Effector memory CD4-positive, alpha-beta T cell (primary cell): ENCODE results near the gene AXL.
"Not testable (repeated sequence)": the region's sequence is repeated elsewhere in the genome, so short reads cannot be mapped to it uniquely, and the experiment has no call there.

Experiments used
- DNase-seq, 3 donors: peaks; one replicate each; pipeline ENCODE4 v3.0.0-alpha.2; 2020
- H3K27ac ChIP-seq: 2 replicates; pipeline ENCODE4 v1.7.0; 2013; ENCODE audit warnings: mild to moderate bottlenecking, low read length, moderate library complexity; ENCODE audit not compliant: insufficient read depth, poor library complexity, severe bottlenecking
- H3K27me3 ChIP-seq: replicated peaks from 2 replicates; pipeline ENCODE4 v1.7.0; 2013; ENCODE audit warnings: mild to moderate bottlenecking, low read length; ENCODE audit not compliant: insufficient read depth, control insufficient read depth, poor library complexity, severe bottlenecking
- H3K36me3 ChIP-seq: 2 replicates; pipeline ENCODE4 v1.7.0; 2013; ENCODE audit warnings: mild to moderate bottlenecking, low read length, moderate library complexity; ENCODE audit not compliant: control insufficient read depth, insufficient read depth
- H3K4me1 ChIP-seq: 2 replicates; pipeline ENCODE4 v1.7.0; 2013; ENCODE audit warnings: low read length, mild to moderate bottlenecking; ENCODE audit not compliant: control insufficient read depth, insufficient read depth, poor library complexity, severe bottlenecking
- H3K4me3 ChIP-seq: 2 replicates; pipeline ENCODE4 v1.7.0; 2013; ENCODE audit warnings: low read length, low read depth, mild to moderate bottlenecking; ENCODE audit not compliant: insufficient read depth, poor library complexity, severe bottlenecking
- H3K9me3 ChIP-seq: 2 replicates; pipeline ENCODE4 v1.7.0; 2013; ENCODE audit warnings: mild to moderate bottlenecking, low read length, moderate library complexity; ENCODE audit not compliant: control insufficient read depth

AXL gene

GRCh38 chr19:41192574-41193429 is 26.2 kb upstream of the AXL start, which contains the start of gene CYP2S1:
TSS of gene CYP2S1 (plus strand) at chr19:41193219. CDS start at chr19:41193265, 46 bp downstream.
- Histone ChIP-seq H3K36me3 (no peaks in the 10 kb centered on the region), H3K4me1 (peaks cover 5% of the 10 kb centered on the region), H3K27me3 (peaks cover 27% of the 10 kb centered on the region), H3K9me3 (no peaks in the 10 kb centered on the region), H3K4me3 (peak within 1 kb of the TSS; percentile 28), H3K27ac (no peak within 1 kb of the TSS)
- no peak for DNase-seq

GRCh38 chr19:41193430-41194156 is 25.4 kb upstream of the AXL start:
- Histone ChIP-seq H3K27me3 (peaks cover 27% of the 10 kb centered on the region), H3K4me3 (peak overlapping the region; percentile 28), H3K9me3 (no peaks in the 10 kb centered on the region), H3K4me1 (peaks cover 5% of the 10 kb centered on the region), H3K36me3 (no peaks in the 10 kb centered on the region), H3K27ac (no peak overlapping the region)
- DNase-seq, result no peak

- Histone ChIP-seq H3K4me1 (peaks cover 5% of the 10 kb centered on the region), H3K36me3 (no peaks in the 10 kb centered on the region), H3K4me3 (no peak overlapping the region), H3K9me3 (no peaks in the 10 kb centered on the region), H3K27ac (no peak overlapping the region), H3K27me3 (peaks cover 24% of the 10 kb centered on the region)
- no peak for DNase-seq
These were observed 24.9 kb upstream of the AXL start for GRCh38 chr19:41194157-41194552.

GRCh38 chr19:41195675-41196497 is 23.1 kb upstream of the AXL start:
- no peak overlapping the region for H3K4me3 ChIP-seq
- no peaks in the 10 kb centered on the region for H3K9me3 ChIP-seq
- H3K4me1 ChIP-seq, result peaks cover 5% of the 10 kb centered on the region
- no peak overlapping the region for H3K27ac ChIP-seq
- no peak for DNase-seq
- peaks cover 19% of the 10 kb centered on the region for H3K27me3 ChIP-seq
- H3K36me3 ChIP-seq, result no peaks in the 10 kb centered on the region

- no peaks in the 10 kb centered on the region for H3K9me3 ChIP-seq
- no peaks in the 10 kb centered on the region for H3K4me1 ChIP-seq
- H3K4me3 ChIP-seq, result no peak overlapping the region
- no peak overlapping the region for H3K27ac ChIP-seq
- H3K36me3 ChIP-seq, result no peaks in the 10 kb centered on the region
- H3K27me3 ChIP-seq, result peaks cover 4% of the 10 kb centered on the region
- DNase-seq, result no peak
These were observed 20.5 kb upstream of the AXL start for GRCh38 chr19:41198559-41198958.

GRCh38 chr19:41203371-41203770 is 15.7 kb upstream of the AXL start:
- no peak for DNase-seq
- no peaks in the 10 kb centered on the region for H3K36me3 ChIP-seq
- H3K4me3 ChIP-seq, result no peak overlapping the region
- no peaks in the 10 kb centered on the region for H3K4me1 ChIP-seq
- H3K9me3 ChIP-seq, result no peaks in the 10 kb centered on the region
- H3K27ac ChIP-seq, result no peak overlapping the region
- no peaks in the 10 kb centered on the region for H3K27me3 ChIP-seq

GRCh38 chr19:41204338-41204737 is 14.7 kb upstream of the AXL start:
- H3K27me3 ChIP-seq, H3K4me1 ChIP-seq, H3K36me3 ChIP-seq, H3K4me3 ChIP-seq, H3K27ac ChIP-seq, H3K9me3 ChIP-seq: not testable (repeated sequence)
- DNase-seq, result peak; percentile 70 to 76 (median 71)

- Histone ChIP-seq H3K4me1 (no peaks in the 10 kb centered on the region), H3K27me3 (no peaks in the 10 kb centered on the region), H3K4me3 (no peak overlapping the region), H3K9me3 (no peaks in the 10 kb centered on the region), H3K27ac (no peak overlapping the region), H3K36me3 (no peaks in the 10 kb centered on the region)
- no peak for DNase-seq
These were observed 13.0 kb upstream of the AXL start for GRCh38 chr19:41205995-41206394.

GRCh38 chr19:41206456-41206855 is 12.6 kb upstream of the AXL start:
- no peaks in the 10 kb centered on the region for H3K4me1 ChIP-seq
- H3K36me3 ChIP-seq, result no peaks in the 10 kb centered on the region
- H3K4me3 ChIP-seq, result no peak overlapping the region
- no peaks in the 10 kb centered on the region for H3K27me3 ChIP-seq
- no peak overlapping the region for H3K27ac ChIP-seq
- no peak for DNase-seq
- no peaks in the 10 kb centered on the region for H3K9me3 ChIP-seq
